Inferior parietal cortex (tissue), 1 donor: Measurements from ENCODE around the gene ACER3.
"Not testable (repeated sequence)": the region's sequence is repeated elsewhere in the genome, so short reads cannot be mapped to it uniquely, and the experiment has no call there.

Source experiments
- DNase-seq: peaks from one replicate; pipeline ENCODE4 v3.0.0-alpha.2; 2016; ENCODE audit errors: extremely low spot score

Gene ACER3

GRCh38 chr11:76872959-76873827 lies 12.5 kb downstream of the ACER3 start:
- DNase-seq: no peak

GRCh38 chr11:76878014-76878413 lies 17.3 kb downstream of the ACER3 start:
- DNase-seq: no peak

GRCh38 chr11:76880314-76880713 lies 19.6 kb downstream of the ACER3 start:
- peak; percentile 70 for DNase-seq

- no peak for DNase-seq
These were observed 20.2 kb downstream of the ACER3 start for GRCh38 chr11:76880956-76881355.

- DNase-seq: no peak
These were observed 24.8 kb downstream of the ACER3 start for GRCh38 chr11:76885390-76886097.

- no peak for DNase-seq
These were observed 28.3 kb downstream of the ACER3 start for GRCh38 chr11:76888989-76889388.

- no peak for DNase-seq
These were observed 28.8 kb downstream of the ACER3 start for GRCh38 chr11:76889411-76889975.

- no peak for DNase-seq
These were observed 29.6 kb downstream of the ACER3 start for GRCh38 chr11:76890329-76890728.

GRCh38 chr11:76891285-76891684 lies 30.6 kb downstream of the ACER3 start:
- no peak for DNase-seq

GRCh38 chr11:76891793-76892192 lies 31.1 kb downstream of the ACER3 start:
- peak; percentile 49 for DNase-seq

GRCh38 chr11:76892306-76892705 lies 31.6 kb downstream of the ACER3 start:
- no peak for DNase-seq

- DNase-seq: no peak
These were observed 36.5 kb downstream of the ACER3 start for GRCh38 chr11:76897233-76897632.

- no peak for DNase-seq
These were observed 40.4 kb downstream of the ACER3 start for GRCh38 chr11:76901144-76901543.

GRCh38 chr11:76901622-76902021 lies 40.9 kb downstream of the ACER3 start:
- not testable (repeated sequence) for DNase-seq

- no peak for DNase-seq
These were observed 41.6 kb downstream of the ACER3 start for GRCh38 chr11:76902121-76903014.

GRCh38 chr11:76903325-76903724 lies 42.6 kb downstream of the ACER3 start:
- DNase-seq: no peak

GRCh38 chr11:76910620-76911414 lies 50.1 kb downstream of the ACER3 start:
- no peak for DNase-seq

GRCh38 chr11:76911415-76911808 lies 50.7 kb downstream of the ACER3 start:
- DNase-seq: no peak

GRCh38 chr11:76916712-76917111 lies 56.0 kb downstream of the ACER3 start:
- DNase-seq: no peak

GRCh38 chr11:76918941-76919386 lies 58.2 kb downstream of the ACER3 start:
- peak; percentile 94 for DNase-seq

GRCh38 chr11:76919467-76919866 lies 58.7 kb downstream of the ACER3 start:
- no peak for DNase-seq
